H1 (cell line): ENCODE measurements around the gene ANXA3. TPM values are rescaled to one million over a fixed set of nuclear protein-coding genes. Genes with fewer than 3 reads are reported as not detected.

Experiments
- CTCF ChIA-PET: fragments of 300-600 bp; sonication (Branson Sonifier 250); formaldehyde crosslinking; loops from one replicate; lab custom pipeline; 2021; ENCODE audit not compliant: partially characterized antibody; lab: Charles Lee
- POLR2A ChIA-PET: fragments of 300-600 bp; sonication (Branson Sonifier 250); formaldehyde crosslinking; loops from one replicate; lab custom pipeline; 2021; ENCODE audit warnings: inconsistent platforms; ENCODE audit not compliant: partially characterized antibody; lab: Charles Lee
- DNase-seq, 2 experiments: peaks; one replicate each; pipeline versions ENCODE4 v3.0.0 to v3.0.0-alpha.2; 2010 to 2022; ENCODE audit warnings: low spot score in 2 of 2, low read depth in 1 of 2, mixed read lengths in 1 of 2
- FAIRE-seq: peaks from 2 replicates; lab custom pipeline; 2011; peaks lifted over from hg19 to GRCh38; lab: Jason Lieb, UNC
- H2AFZ ChIP-seq: 2 replicates; pipeline ENCODE4 v1.8.1; 2012; ENCODE audit warnings: low read length, inconsistent platforms
- H2AK5ac ChIP-seq: 2 replicates; pipeline ENCODE4 v1.6.1; 2013; ENCODE audit warnings: low read depth, low read length
- H2BK120ac ChIP-seq: replicated peaks from 2 replicates; pipeline ENCODE3; 2013; ENCODE audit warnings: low read depth, low read length, inconsistent platforms
- H2BK12ac ChIP-seq: 2 replicates; pipeline ENCODE4 v1.6.1; 2013; ENCODE audit warnings: low read depth, low read length
- H2BK15ac ChIP-seq: 2 replicates; pipeline ENCODE4 v1.6.1; 2013; ENCODE audit warnings: low read length
- H2BK20ac ChIP-seq: 2 replicates; pipeline ENCODE4 v1.6.1; 2013; ENCODE audit warnings: low read length
- H2BK5ac ChIP-seq: 2 replicates; pipeline ENCODE4 v1.6.1; 2013; ENCODE audit warnings: low read depth, low read length
- H3K14ac ChIP-seq: 2 replicates; pipeline ENCODE4 v1.6.1; 2013; ENCODE audit warnings: inconsistent platforms; ENCODE audit not compliant: insufficient read length
- H3K18ac ChIP-seq: 2 replicates; pipeline ENCODE4 v1.6.1; 2013; ENCODE audit warnings: low read length; ENCODE audit errors: extremely low read depth
- H3K23ac ChIP-seq: 2 replicates; pipeline ENCODE4 v1.6.1; 2013; ENCODE audit warnings: inconsistent platforms; ENCODE audit not compliant: insufficient read length
- H3K23me2 ChIP-seq: 2 replicates; pipeline ENCODE4 v1.6.1; 2013; ENCODE audit warnings: low read depth, low read length
- H3K27ac ChIP-seq: 2 replicates; pipeline ENCODE4 v1.6.1; 2011; ENCODE audit warnings: low read depth, low read length, inconsistent platforms
- H3K27me3 ChIP-seq, 4 experiments: replicated peaks in 1 of 4; 1 replicate in 1 of 4; 2 replicates in 3 of 4; pipeline versions ENCODE4 v1.6.1 to v1.8.1; 2011 to 2013; ENCODE audit warnings: low read length in 3 of 4, mild to moderate bottlenecking in 3 of 4, inconsistent platforms in 2 of 4, mixed read lengths in 2 of 4, moderate library complexity in 1 of 4; ENCODE audit not compliant: control insufficient read depth in 3 of 4, insufficient read depth in 3 of 4; ENCODE audit errors: extremely low read depth in 1 of 4
- H3K36me3 ChIP-seq, 4 experiments: 2 replicates each; pipeline versions ENCODE4 v1.6.1 to v1.8.1; 2011 to 2013; ENCODE audit warnings: mild to moderate bottlenecking in 4 of 4, low read length in 3 of 4, moderate library complexity in 2 of 4, control low read depth in 1 of 4, inconsistent platforms in 1 of 4; ENCODE audit not compliant: insufficient read depth in 4 of 4, control insufficient read depth in 2 of 4
- H3K4ac ChIP-seq: replicated peaks from 2 replicates; pipeline ENCODE3; 2013; ENCODE audit warnings: low read length, low read depth, mixed read lengths, inconsistent platforms; ENCODE audit not compliant: insufficient read length
- H3K4me1 ChIP-seq, 4 experiments: replicated peaks in 1 of 4; 1 replicate in 1 of 4; 2 replicates in 3 of 4; pipeline versions ENCODE4 v1.6.1 to v1.8.1; 2011 to 2013; ENCODE audit warnings: low read length in 3 of 4, inconsistent platforms in 2 of 4, mixed read lengths in 1 of 4; ENCODE audit not compliant: insufficient read depth in 4 of 4, control insufficient read depth in 3 of 4
- H3K4me2 ChIP-seq, 2 experiments: 2 replicates each; pipeline versions ENCODE4 v1.6.1 to v1.8.1; 2011 to 2013; ENCODE audit warnings: low read depth in 2 of 2, low read length in 2 of 2, control low read depth in 1 of 2, inconsistent platforms in 1 of 2, mild to moderate bottlenecking in 1 of 2; ENCODE audit not compliant: insufficient read depth in 1 of 2
- H3K4me3 ChIP-seq, 4 experiments: fragments of 200-600, 300-600 bp in 1 of 4; sonication (generic), shearing (Covaris generic), sonication (Bioruptor Twin) in 1 of 4; 2 replicates each; pipeline versions ENCODE4 v1.5.1 to v1.8.1; 2011 to 2016; ENCODE audit warnings: low read length in 4 of 4, low read depth in 3 of 4, control low read depth in 2 of 4, inconsistent platforms in 2 of 4, mild to moderate bottlenecking in 2 of 4, mixed read lengths in 1 of 4, moderate library complexity in 1 of 4; ENCODE audit not compliant: insufficient read depth in 2 of 4; ENCODE audit errors: extremely low read depth in 1 of 4
- H3K56ac ChIP-seq: replicated peaks from 2 replicates; pipeline ENCODE3; 2013; ENCODE audit warnings: low read depth, mild to moderate bottlenecking, mixed read lengths, low read length, inconsistent platforms; ENCODE audit not compliant: insufficient read length
- H3K79me1 ChIP-seq: 2 replicates; pipeline ENCODE4 v1.6.1; 2013; ENCODE audit warnings: low read depth, low read length, control low read depth
- H3K79me2 ChIP-seq, 2 experiments: 2 replicates each; pipeline versions ENCODE4 v1.6.1 to v1.8.1; 2012 to 2013; ENCODE audit warnings: low read length in 2 of 2, mild to moderate bottlenecking in 2 of 2, inconsistent platforms in 1 of 2; ENCODE audit not compliant: insufficient read depth in 2 of 2, control insufficient read depth in 1 of 2
- H3K9ac ChIP-seq, 4 experiments: replicated peaks in 1 of 4; 1 replicate in 1 of 4; 2 replicates in 3 of 4; pipeline versions ENCODE4 v1.6.1 to v1.8.1; 2011 to 2013; ENCODE audit warnings: low read depth in 3 of 4, low read length in 3 of 4, control low read depth in 2 of 4, mild to moderate bottlenecking in 2 of 4, moderate library complexity in 2 of 4, inconsistent platforms in 1 of 4; ENCODE audit errors: extremely low read depth in 1 of 4
- H3K9me3 ChIP-seq, 2 experiments: 2 replicates each; pipeline versions ENCODE4 v1.6.1 to v1.8.1; 2012 to 2013; ENCODE audit warnings: mild to moderate bottlenecking in 2 of 2, moderate library complexity in 2 of 2, control low read depth in 1 of 2, inconsistent platforms in 1 of 2, low read depth in 1 of 2, low read length in 1 of 2, mixed read lengths in 1 of 2; ENCODE audit not compliant: insufficient read depth in 2 of 2
- H4K20me1 ChIP-seq, 2 experiments: replicated peaks in 1 of 2; 2 replicates each; pipeline versions ENCODE3 to v1.8.1; 2011 to 2013; ENCODE audit warnings: inconsistent platforms in 2 of 2, low read length in 2 of 2, mild to moderate bottlenecking in 1 of 2; ENCODE audit not compliant: insufficient read depth in 2 of 2, control insufficient read depth in 1 of 2
- H4K5ac ChIP-seq: 2 replicates; pipeline ENCODE4 v1.6.1; 2013; ENCODE audit warnings: low read length, low read depth, mixed read lengths, inconsistent platforms; ENCODE audit not compliant: insufficient read length
- H4K8ac ChIP-seq: 2 replicates; pipeline ENCODE4 v1.8.0; 2013; ENCODE audit warnings: mild to moderate bottlenecking, moderate library complexity, low read length, inconsistent platforms; ENCODE audit not compliant: insufficient read depth; ENCODE audit errors: extremely low read depth
- H4K91ac ChIP-seq: replicated peaks from 2 replicates; pipeline ENCODE3; 2013; ENCODE audit warnings: low read length, mixed read lengths, inconsistent platforms; ENCODE audit not compliant: insufficient read length
- BRCA1 ChIP-seq: IDR thresholded peaks from 2 replicates; pipeline ENCODE4 v1.6.1; 2012; ENCODE audit warnings: low read depth, low read length, improper control_type of control experiment
- CREB1 ChIP-seq: IDR thresholded peaks from 2 replicates; pipeline ENCODE4 v1.6.1; 2012; ENCODE audit warnings: inconsistent platforms
- HDAC2 ChIP-seq, 2 experiments: fragments of 300-600 bp in 1 of 2; sonication (generic) in 1 of 2; IDR thresholded peaks; 2 replicates each; pipeline ENCODE4 v1.6.1; 2011 to 2012; ENCODE audit warnings: low read depth in 2 of 2, low read length in 2 of 2, mild to moderate bottlenecking in 2 of 2, moderate library complexity in 2 of 2, borderline replicate concordance in 1 of 2, inconsistent platforms in 1 of 2
- SAP30 ChIP-seq: fragments of 300-600 bp; sonication (generic); IDR thresholded peaks from 2 replicates; pipeline ENCODE4 v1.7.1; 2012; ENCODE audit warnings: low read length, moderate library complexity, mild to moderate bottlenecking, inconsistent platforms; ENCODE audit not compliant: insufficient read depth, insufficient replicate concordance
- SP2 ChIP-seq: IDR thresholded peaks from 2 replicates; pipeline ENCODE4 v1.6.1; 2012; ENCODE audit warnings: mild to moderate bottlenecking, low read length, inconsistent platforms
- WGBS, 2 experiments: shearing (Covaris generic) in 1 of 2; methylation state at CpG; one replicate each; pipeline versions ENCODE4 v1.1.6 to v1.1.7; 2013 to 2015; ENCODE audit warnings: low lambda C conversion rate in 2 of 2, mixed read lengths in 2 of 2, inconsistent platforms in 1 of 2, low coverage in 1 of 2, missing lambda C conversion rate in 1 of 2; ENCODE audit not compliant: insufficient replicate concordance in 2 of 2, insufficient coverage in 1 of 2, insufficient read length in 1 of 2; ENCODE audit errors: extremely low coverage in 1 of 2, missing lambda C conversion rate in 1 of 2; 5-methylcytosine and 5-hydroxymethylcytosine counted together
- polyA plus RNA-seq, 7 experiments: library from polyadenylated mRNA; depleted of rRNA in 3 of 7; stranded (reverse) in 5 of 7; unstranded in 2 of 7; fragments of >200 nt in 5 of 7; fragments of 200-250 nt in 2 of 7; gene quantifications; 1 replicate in 5 of 7; 2 replicates in 1 of 7; 4 replicates in 1 of 7; pipeline versions ENCODE4 v1.2.1 to v1.2.3, GENCODE V29; 2011 to 2013; ENCODE audit warnings: missing spikeins in 2 of 7, mixed read lengths in 2 of 7
- total RNA-seq: library from RNA; stranded (reverse); fragmentation: NEBNext Ultra II Directional; extraction: Animal tissue kit (Norgen Biotek cat#: 25700); gene quantifications from 2 replicates; pipeline ENCODE4 v1.2.1, GENCODE V29; 2021

Gene ANXA3
- total and polyA plus RNA-seq, 2 of the 8 experiments (the other 6 are each of a cell fraction or from before 2014, with no cell fraction given): 10.3 to 27.3 TPM

- no peaks in the 10 kb centered on the region for H3K9me3 ChIP-seq
- no peaks in the 10 kb centered on the region for H3K79me1 ChIP-seq
- no peak overlapping the region for H3K9ac ChIP-seq
- H3K56ac ChIP-seq: no peak overlapping the region
- no peak overlapping the region for H3K4ac ChIP-seq
- H2BK120ac ChIP-seq: no peak overlapping the region
- no peak overlapping the region for H4K8ac ChIP-seq
- H3K36me3 ChIP-seq: no peaks in the 10 kb centered on the region; a peak in 2 of 8 replicates
- no peak overlapping the region for H2BK20ac ChIP-seq
- no peak overlapping the region for H3K4me2 ChIP-seq
- H2BK15ac ChIP-seq: no peak overlapping the region
- peak; percentile 13 for FAIRE-seq
- WGBS, 2 experiments: 87% methylated on average over 4 of the region's 4 CpGs; no CpG with 5 or more reads in 1 of the 2 experiments
- no peak overlapping the region for H3K14ac ChIP-seq
- no peak overlapping the region for H2AK5ac ChIP-seq
- H3K18ac ChIP-seq: no peak overlapping the region
- H3K27me3 ChIP-seq: no peaks in the 10 kb centered on the region
- H3K4me3 ChIP-seq: no peak overlapping the region
- H4K5ac ChIP-seq: no peak overlapping the region
- no peak overlapping the region for H2BK5ac ChIP-seq
- H2AFZ ChIP-seq: no peak overlapping the region
- no peaks in the 10 kb centered on the region for H3K4me1 ChIP-seq
- no peak overlapping the region for H4K91ac ChIP-seq
- no peak for TF ChIP-seq SAP30
- no peak for TF ChIP-seq CREB1
- no peak for TF ChIP-seq HDAC2 (IDR thresholded peaks at IDR 0.05; ENCODE audit: borderline replicate concordance in 1 of 2, low read depth in 2 of 2, low read length in 2 of 2)
- no peak for TF ChIP-seq BRCA1
- TF ChIP-seq SP2: no peak
- no peaks in the 10 kb centered on the region for H3K23me2 ChIP-seq
- no peak overlapping the region for H3K23ac ChIP-seq
- no peaks in the 10 kb centered on the region for H3K79me2 ChIP-seq
- ChIA-PET POLR2A (no interaction called here), CTCF (interaction anchor here (0.8 to 4.4 kb wide), 2 partner anchors 15 to 22 kb away, joined by 3 to 32 read pairs; no protein-coding TSS in a partner anchor)
- DNase-seq: no peak
- H2BK12ac ChIP-seq: no peak overlapping the region
- no peaks in the 10 kb centered on the region for H4K20me1 ChIP-seq
- no peak overlapping the region for H3K27ac ChIP-seq
Observed at GRCh38 chr4:78608684-78609083, 57.1 kb downstream of the ANXA3 start.
